GM21526 (cell line): Measurements from ENCODE around the gene FUNDC2.

Source experiments
- ATAC-seq: cut with Tn5 transposase; IDR thresholded peaks from one replicate; pipeline ENCODE4 v1.9.1; 2021; ENCODE audit warnings: moderate library complexity; ENCODE audit not compliant: unreplicated experiment, low FRiP score

Gene FUNDC2

DNA sequence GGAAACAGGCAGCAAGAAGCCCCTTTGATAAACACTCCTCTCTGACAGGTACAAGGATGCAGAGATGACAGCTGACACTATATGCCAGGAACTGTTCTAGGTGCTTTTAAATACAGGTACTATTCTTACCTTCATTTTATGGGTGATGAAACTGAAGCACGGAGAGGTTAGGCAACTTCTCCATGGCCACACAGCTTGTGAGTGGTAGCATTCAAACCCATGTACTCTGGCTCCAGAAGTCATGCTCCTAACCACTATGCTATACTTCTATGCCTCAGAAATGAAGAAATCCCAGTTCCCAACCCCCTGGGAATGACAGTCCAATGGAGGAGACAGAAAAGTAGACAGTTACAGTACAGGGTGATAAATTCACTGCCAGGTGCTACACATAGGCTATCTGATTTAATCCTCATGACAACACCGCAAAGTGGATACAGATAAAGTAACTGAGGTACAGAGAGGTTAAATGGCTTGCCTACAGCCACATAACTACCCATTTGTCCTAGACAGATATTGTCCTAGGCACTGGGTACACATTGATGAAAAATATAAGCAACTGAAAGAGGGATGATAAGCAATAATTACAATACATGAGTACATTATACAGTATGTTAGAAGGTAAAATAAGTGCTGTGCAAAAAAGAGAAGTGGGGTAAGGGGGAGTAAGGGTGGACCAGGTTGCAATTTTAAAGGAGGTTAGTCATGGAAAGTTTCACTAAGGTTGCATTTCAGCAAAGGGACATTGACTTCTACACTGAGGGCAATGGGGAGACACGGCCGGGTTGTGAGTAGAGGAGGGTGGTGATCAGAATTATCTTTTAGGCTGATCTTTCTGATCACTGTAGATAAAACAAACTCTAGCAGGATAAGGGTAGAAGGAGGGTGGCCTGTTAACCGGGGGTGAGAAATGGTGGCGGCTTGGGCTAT, 2.5 kb upstream of the FUNDC2 start:
- no peak for ATAC-seq

DNA sequence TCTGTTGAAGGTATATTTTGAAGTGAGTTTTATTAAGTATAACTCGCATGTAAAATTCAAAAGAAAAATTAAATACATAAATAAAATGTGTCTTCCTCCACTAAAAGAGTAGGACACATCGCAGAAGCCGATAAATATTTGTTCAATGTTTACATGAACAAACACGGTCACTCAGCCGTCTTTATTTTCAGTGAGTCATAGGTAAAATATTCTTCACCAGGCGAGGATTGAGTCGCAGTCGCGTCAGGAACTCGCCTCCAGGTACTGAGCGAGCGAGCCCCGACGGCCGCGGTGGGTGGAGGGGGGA, 271 bp upstream of the FUNDC2 start:
- no peak for ATAC-seq

DNA sequence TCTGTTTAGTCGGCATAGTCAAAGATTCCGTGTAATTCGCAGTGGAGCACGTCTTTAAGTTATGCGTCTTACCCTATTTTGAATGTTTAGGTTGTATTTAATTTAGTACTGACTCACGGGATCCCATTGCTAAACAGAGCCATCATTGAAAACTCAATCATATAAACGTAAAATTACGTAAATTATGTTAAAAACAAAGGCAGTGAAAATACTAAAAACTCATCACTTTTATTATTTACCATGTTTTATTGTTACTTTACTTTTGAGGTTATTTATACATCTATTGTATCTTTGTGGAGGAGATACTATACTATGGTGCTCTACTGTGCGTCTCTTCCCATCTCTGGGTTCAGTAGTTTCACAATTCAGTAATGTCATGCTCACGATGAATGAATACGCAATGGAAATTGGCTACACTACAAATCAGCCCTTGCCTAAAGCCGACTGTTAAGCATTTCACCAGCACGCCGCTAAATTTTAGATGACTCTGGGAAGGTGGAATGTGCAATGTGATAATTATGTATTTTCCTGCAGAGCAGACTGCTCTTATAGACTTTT, 944 bp downstream of the FUNDC2 start:
- no peak for ATAC-seq

DNA sequence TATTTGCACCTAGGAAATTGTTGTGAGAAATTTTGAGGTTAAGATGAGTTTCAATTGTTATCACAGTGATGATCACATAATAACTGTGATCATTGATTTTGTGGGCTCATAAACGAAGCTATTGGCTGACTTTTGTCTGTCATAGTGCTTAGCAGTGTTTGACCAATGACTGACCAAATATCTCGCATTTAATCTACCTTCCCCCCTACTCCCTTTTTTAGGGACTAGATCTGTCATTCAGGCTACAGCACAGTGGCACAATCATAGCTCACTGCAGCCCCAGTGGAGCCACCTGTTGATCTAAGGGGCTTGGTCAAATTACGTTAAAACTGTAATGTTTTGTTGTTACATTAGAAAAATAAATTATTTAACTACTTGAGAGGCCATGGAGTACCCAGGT, 1.5 kb downstream of the FUNDC2 start:
- ATAC-seq: no peak

DNA sequence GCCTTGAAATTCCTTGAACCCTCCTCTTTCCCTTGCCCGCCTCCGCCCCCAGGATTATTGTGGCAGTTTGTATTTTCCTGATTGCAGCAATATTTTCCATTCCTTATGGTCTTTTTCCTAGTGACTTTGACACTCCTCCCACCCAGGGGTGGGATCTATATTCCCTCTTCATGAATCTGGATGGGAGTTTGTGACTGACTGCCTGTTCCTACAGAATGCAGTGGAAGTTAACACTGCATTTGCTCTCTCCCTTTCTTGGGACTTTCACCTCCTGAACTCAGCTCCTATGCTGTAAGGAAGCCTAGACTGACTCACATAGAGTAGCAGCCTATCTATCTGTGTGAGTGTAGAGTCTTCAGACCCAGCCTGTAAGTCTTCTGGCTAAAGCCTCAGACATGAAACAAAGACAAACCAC, 2.2 kb downstream of the FUNDC2 start:
- no peak for ATAC-seq

DNA sequence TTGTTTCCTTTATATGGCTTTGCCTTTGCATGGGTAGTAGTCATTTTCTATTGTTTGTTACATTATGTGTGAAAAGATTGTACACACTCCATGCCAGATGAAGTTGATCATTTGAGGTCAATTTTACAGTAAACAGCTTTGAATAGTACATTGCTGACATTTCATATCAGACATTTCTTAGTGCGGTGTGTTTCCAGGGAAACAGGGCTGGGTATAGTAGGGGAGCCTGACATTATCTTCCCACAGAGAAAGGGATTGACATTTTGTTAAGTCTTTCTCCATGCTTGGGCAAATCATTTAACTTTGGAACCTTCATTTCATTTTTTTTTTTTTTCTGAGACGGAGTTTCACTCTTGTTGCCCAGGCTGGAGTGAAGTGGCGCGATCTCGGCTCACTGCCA, 5.0 kb downstream of the FUNDC2 start:
- ATAC-seq: no peak

DNA sequence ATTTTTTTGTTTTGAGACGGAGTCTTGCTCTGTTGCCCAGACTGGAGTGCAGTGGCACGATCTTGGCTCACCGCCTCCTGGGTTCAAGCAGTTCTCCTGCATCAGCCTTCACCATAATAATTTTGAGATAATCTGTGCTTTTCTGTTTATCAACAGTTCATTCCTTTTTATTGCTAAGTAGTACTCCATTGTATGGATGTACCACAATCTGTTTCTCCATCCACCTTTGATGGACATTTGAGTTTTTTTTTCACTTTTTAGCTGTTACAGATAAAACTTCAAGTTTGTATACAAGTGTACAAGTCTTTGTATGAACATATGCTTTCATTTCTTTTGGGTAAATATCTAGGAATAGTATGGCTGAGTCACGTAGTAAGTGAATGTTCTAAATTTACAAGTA, 9.0 kb downstream of the FUNDC2 start:
- ATAC-seq: no peak

DNA sequence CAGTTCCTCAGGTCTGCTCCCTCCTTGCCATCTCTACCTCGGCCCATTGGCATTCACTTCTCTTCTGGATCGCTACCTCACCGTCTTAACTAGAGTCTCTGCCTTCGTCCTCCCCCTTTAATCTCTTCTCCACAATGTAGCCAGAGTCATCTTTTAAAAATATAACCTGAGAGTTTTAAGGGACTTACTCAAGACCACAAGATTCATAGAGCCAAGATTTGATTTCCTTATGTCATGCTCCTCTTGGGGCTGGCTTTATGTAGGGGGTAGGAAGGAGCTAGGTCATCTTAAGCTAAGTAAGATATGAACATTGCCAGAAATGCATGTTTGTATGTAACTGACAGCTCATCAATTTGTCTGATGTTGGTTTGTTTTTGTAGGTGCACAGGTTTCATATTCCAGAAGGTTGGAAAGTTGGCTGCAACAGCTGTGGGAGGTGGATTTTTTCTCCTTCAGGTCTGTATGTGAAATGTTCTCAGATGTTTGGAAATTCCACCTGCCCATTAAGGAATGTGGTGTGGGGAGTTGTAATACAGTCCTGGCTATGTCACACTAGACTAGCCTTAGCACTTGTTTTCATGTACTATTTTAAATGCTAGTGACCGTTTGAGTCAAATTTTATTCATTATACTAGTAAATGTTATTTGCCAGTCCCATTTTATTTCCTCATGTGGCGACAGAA, 19.6 kb downstream of the FUNDC2 start:
- ATAC-seq: no peak

DNA sequence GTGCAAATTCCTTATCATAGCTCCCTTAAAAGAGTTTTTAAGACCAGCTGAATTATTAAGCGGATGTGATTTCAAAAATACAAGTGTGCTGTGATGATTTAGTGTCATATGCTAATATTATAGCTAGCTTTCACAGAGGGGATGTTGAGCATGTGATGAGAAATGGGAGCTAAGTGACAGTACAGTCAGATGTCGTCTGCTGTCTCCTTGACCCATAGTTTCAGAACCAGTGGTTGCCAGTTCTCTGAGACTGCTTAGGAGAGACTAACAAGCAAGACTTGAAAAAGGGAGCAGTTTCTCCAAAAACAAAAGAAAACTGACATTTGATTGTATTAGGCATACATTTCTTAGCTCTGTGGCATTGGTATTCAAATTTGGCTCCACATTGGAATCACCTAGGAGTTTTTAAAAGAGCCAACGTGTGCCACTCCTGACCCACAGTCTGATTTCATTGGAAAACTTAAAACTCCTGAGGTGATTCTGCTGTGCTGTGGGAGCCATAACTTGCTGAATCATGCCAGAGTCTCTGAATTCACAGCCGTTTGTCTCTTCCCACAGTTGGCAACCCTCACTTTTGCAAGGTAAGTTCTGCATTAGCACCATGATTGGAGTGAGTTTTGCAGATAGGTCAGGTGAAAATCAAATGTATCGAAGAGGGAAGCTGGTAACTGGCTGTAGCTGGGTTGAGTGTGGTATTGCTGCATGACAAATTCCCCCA, 20.3 kb downstream of the FUNDC2 start:
- no peak for ATAC-seq

DNA sequence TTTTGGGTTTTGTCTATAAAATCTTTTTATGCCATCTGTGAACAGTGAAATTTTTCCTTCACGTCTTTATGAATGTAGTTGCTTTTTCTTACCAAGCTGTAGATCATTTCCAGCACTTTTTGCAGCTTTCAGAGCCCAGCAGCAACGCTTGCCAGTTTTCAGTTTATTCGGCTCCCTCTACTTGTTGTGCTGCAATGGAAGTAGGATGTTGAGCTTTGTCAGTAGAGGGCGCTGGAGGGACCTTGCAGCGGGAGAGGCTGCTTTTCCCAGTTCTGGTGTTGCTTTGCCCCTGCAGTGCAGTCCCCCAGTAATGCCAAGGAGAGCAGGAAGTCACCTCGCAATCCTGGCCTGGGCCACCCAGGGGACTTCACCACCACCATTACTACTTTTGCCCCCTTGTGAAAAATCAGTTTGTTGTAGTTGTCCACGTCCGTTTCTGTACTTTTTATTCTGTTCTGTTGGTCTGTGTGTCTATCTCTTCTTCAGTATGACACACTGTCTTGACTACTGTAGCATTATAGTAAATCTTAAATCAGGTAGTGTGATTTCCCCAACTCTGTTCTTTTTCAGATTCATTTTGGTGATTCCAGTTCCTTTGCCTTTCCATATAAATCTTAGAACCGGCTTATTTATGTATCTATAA, 22.5 kb downstream of the FUNDC2 start:
- no peak for ATAC-seq

DNA sequence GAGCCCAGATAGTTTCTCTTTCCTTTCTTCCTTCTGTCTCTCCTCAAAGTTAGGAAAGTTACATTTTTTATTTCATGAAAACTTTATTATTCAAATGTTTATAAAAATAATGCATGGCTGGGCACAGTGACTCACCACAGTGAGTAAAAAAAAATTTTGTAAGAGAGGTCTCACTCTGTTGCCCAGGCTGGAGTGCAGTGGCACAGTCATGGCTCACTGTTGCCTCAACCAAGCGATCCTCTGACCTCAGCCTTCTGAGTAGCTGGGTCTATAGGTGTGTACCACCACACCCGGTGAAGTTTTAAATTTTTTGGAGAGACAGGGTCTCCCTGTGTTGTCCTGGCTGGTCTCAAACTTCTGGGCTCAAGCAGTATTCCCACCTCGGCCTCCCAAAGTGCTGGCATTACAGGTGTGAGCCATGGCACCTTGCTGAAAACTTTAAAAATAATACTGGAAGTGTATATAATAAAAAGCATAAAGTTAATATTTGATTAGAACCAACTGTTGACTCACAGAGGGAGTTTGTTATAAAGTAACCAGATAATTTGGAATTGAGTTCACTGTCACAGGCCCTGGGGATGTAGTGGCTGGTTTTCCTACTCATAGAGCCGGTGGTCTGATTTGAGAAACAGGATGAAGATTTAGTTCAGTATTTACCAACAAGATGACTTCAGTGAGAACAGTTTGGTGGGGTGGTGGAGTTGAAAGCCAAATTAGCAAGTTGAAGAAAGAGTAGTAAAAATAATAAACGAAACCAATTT, 26.3 kb downstream of the FUNDC2 start:
- ATAC-seq: no peak

DNA sequence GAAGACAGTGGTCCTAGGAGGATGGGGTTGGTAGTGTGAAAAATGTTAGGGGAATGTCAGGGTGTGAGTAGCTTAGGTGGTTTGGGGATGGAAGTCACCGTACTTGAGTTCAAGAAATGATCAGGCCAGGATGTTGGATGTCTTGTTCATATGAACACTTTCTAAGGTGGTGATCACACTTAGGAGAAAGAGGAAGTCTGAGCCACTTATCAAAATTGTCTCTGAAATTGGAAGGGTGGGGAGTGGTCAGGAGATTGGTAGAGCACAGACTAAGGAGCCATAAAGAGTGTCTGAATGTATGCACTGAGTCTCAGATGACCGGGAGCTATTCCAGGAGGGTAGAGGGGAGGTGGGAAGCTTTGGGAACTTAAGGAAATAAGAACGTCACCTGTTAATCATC, 27.0 kb downstream of the FUNDC2 start:
- no peak for ATAC-seq

DNA sequence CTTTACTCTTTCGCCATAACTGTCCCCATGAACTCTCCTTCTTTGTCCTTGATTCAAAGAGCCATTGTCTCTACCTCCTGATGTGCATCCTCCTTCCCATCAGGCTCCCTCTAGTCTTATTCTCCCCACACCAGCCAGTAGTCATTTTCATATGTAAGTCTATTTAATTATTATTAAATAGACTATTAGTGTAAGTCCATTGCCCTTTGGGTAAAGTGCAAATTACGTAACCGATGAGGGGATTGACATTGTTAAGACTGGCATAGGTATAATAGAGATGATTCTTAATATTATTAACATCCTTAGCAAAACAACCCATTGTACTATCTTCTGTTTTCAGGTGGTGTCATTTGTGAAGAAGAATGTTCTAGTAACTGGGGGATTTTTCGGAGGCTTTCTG, 27.6 kb downstream of the FUNDC2 start:
- no peak for ATAC-seq

DNA sequence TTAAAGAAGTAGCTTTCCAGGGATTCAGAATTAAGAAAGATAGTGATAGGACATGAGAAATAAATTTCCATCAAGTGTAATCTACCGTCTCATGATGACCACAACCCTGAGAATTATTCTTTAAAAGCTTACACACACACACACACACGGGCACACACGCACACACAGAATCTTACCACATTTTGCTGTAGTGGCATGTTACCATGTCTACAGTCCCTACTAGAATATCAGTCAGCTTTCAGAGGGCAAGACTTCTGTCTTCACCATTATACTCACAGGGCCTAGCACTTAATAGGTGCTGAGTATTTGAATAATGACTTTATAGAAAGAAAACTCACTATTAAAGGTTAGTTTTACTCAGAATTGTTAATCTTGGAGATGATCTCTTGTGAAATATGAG, 28.9 kb downstream of the FUNDC2 start:
- no peak for ATAC-seq

DNA sequence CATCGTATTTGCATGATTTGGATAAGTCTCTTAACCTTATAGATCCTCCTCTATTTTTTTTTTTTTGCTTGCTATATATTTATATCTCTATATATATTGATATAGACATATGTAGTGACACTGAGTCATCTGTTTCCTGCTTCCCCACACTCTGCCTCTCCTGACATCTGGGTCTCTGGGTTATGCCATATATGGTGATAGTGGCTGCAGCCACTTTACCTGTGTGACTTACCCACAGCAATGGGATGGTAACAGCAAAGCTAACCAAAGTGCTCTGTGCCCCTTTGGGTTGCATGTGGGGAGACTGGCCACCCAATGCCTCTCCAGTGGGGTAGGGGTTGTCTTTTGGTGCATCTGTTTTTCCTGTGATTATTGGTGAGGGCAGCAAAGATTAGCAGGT, 29.8 kb downstream of the FUNDC2 start:
- ATAC-seq: no peak

DNA sequence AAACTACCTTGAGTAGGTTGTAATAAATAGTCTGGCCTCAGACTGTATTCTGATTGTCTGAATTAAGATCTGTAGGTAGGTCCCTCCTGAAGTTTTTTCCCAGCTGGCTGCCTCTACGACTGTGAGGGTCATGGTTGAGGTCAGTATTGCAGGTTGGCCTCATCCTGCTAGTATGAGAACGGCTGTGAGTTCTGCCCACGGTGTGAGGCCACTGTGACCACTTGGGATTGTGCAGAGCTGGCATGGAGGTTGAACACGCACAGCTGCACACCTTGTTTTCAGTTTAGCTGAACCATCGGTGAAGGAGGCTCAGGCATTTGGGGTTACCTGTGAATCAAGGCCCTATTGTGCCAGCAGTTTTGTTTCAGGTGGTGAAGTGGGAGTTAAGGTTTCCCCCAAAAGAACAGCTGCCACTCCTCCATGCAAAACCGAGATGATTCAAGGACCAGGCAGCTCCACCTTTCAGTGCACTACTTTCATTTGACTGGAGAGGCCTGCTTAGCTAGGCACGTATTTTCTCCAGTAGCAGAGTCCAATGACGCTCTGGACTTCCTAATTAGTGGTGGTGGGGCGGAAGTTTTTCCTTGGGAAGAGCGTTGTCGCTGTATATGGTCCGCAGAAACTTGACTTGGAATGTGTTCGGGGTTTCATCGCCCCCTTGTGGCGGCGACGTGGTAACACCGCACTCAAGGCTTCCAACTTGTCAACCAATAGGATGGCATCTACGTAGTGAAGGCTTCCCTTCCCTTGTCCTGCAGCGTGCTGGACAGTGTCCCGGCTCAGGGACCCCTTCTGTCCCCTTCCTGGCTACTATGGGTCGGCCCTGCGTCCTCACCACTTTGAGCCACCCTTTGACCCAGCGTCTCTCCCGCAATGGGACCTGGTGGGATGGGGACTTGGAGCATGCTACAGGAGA, 30.5 kb downstream of the FUNDC2 start:
- peak; percentile 79 for ATAC-seq

DNA sequence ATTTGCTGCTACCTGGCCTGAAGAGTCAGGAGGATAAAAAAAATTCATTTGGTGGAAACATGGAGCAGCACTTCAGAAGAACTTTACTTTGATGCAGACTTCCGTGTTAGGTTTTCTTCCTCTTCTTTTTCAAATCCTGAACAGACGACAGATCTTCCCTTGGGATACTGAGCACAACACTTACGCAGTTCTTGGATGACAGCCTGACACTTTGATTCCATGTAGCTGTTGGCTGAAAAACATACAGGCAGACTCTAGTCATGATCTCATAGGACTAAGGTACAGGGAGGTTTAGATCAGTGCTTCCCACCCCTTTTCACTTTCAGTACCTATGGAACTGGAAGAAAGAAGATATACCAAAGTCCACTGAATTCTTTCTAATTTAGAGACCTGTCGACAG, 35.1 kb downstream of the FUNDC2 start:
- ATAC-seq: no peak

DNA sequence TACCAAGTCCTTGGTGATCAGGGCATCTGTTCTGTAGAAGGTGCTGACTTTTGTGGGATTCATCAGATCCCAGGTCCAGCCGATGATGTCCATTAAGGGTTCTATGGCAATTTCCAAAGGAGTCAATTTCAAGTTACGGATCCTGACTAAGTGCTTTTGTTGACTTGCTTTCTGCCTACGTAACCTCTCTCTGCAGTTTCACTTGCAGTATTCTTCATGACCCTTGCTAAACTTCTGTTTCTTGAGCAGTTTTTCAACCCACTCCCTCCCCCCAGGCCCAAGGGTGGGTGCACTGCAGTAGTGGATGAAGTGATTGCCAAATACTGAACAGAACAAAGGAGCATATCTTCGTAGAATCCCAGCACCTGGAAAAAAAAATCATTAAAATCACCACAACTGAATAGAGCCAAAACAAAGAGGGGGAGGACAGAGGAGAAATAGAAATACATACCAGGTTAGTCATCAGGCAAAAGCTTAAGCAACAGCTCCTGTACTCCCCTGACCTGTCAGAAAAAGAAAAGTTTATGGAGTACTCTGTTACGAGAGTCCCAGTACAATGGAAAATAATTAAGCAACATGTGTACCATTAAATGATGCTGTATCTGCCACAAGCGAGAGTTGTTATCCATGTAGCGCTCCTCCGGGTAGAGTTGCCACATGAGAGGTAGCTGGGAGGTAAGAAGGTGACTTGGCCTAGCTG, 38.5 kb downstream of the FUNDC2 start:
- no peak for ATAC-seq
